Measurements from ENCODE around the gene FAAP100. TPM values are rescaled to one million over a fixed set of nuclear protein-coding genes. Genes with fewer than 3 reads are reported as not detected.

The FAAP100 gene
- total RNA-seq, 6 experiments from 2014 or later: 13.1 to 17.1 (median 15.2) TPM

- DNase-seq (no peak), ATAC-seq (no peak)
- H3K27ac ChIP-seq: no peak overlapping the region
- 61% methylated on average over 12 of the region's 26 CpGs for WGBS (ENCODE audit: insufficient coverage, low coverage, low lambda C conversion rate, missing lambda C conversion rate)
- intact Hi-C loops (cut with DNase I): loop anchor here in 1 of 2 donors (10.0 kb wide), 1 partner anchor 57 kb away; no protein-coding TSS in a partner anchor
- H3K27me3 ChIP-seq: no peaks in the 10 kb centered on the region
- no peaks in the 10 kb centered on the region for H3K9me3 ChIP-seq
- H3K36me3 ChIP-seq: peaks cover 0 to 9% (median 4%) of the 10 kb centered on the region in 4 donors
- H3K4me3 ChIP-seq: no peak overlapping the region
- H3K4me1 ChIP-seq: no peaks in the 10 kb centered on the region
- TF ChIP-seq CTCF (IDR thresholded peaks at IDR 0.05): peak in 1 of 4 donors; percentile 2
- TF ChIP-seq POLR2A (IDR thresholded peaks at IDR 0.05): no peak
These were observed 14.1 kb downstream of the FAAP100 start for GRCh38 chr17:81537856-81538555.

- DNase-seq: no peak
- Histone ChIP-seq H3K9me3 (no peaks in the 10 kb centered on the region), H3K4me3 (no peak overlapping the region), H3K27ac (no peak overlapping the region), H3K36me3 (peaks cover 0 to 9% (median 4%) of the 10 kb centered on the region in 4 donors), H3K4me1 (no peaks in the 10 kb centered on the region), H3K27me3 (no peaks in the 10 kb centered on the region)
- intact Hi-C loops (cut with DNase I): loop anchor here in 1 of 2 donors (10.0 kb wide), 1 partner anchor 57 kb away; no protein-coding TSS in a partner anchor
- TF ChIP-seq CTCF (IDR thresholded peaks at IDR 0.05): peak; percentile 46 to 62 (median 56)
- TF ChIP-seq POLR2A (IDR thresholded peaks at IDR 0.05): no peak
- peak; percentile 49 to 69 (median 54) for ATAC-seq
- WGBS (ENCODE audit: insufficient coverage, low coverage, low lambda C conversion rate, missing lambda C conversion rate): 0% methylated on average over 4 of the region's 17 CpGs
These were observed 14.8 kb downstream of the FAAP100 start for GRCh38 chr17:81537343-81537855.

- intact Hi-C loops (cut with DNase I): loop anchor here in 1 of 2 donors (10.0 kb wide), 1 partner anchor 58 kb away; no protein-coding TSS in a partner anchor
- Histone ChIP-seq H3K4me3 (no peak overlapping the region), H3K36me3 (peaks cover 0 to 9% (median 4%) of the 10 kb centered on the region in 4 donors), H3K27me3 (no peaks in the 10 kb centered on the region), H3K9me3 (no peaks in the 10 kb centered on the region), H3K27ac (no peak overlapping the region), H3K4me1 (no peaks in the 10 kb centered on the region)
- WGBS (ENCODE audit: insufficient coverage, low coverage, low lambda C conversion rate, missing lambda C conversion rate): 0% methylated on average over 1 of the region's 89 CpGs
- TF ChIP-seq CTCF (IDR thresholded peaks at IDR 0.05): no peak
- no peak for TF ChIP-seq POLR2A (IDR thresholded peaks at IDR 0.05)
- DNase-seq (no peak), ATAC-seq (peak in 3 of 4 donors; percentile 10 to 24 (median 20))
These were observed 15.6 kb downstream of the FAAP100 start for GRCh38 chr17:81536299-81537290.

GRCh38 chr17:81535480-81536298 lies 16.5 kb downstream of the FAAP100 start:
- DNase-seq (no peak), ATAC-seq (no peak)
- Histone ChIP-seq H3K27me3 (no peaks in the 10 kb centered on the region), H3K4me1 (no peaks in the 10 kb centered on the region), H3K9me3 (no peaks in the 10 kb centered on the region), H3K4me3 (no peak overlapping the region), H3K27ac (no peak overlapping the region), H3K36me3 (peaks cover 0 to 8% (median 2%) of the 10 kb centered on the region in 4 donors)
- WGBS (ENCODE audit: insufficient coverage, low coverage, low lambda C conversion rate, missing lambda C conversion rate): 80% methylated on average over 4 of the region's 13 CpGs
- TF ChIP-seq POLR2A (IDR thresholded peaks at IDR 0.05) (no peak), CTCF (IDR thresholded peaks at IDR 0.05) (no peak)
- intact Hi-C loops (cut with DNase I): loop anchor here in 1 of 2 donors (10.0 kb wide), 1 partner anchor 59 kb away; no protein-coding TSS in a partner anchor

Measured in right lobe of liver (tissue), 6 donors.